KBM-7 (cell line): ENCODE data around the gene GUCA2A.
A peak's percentile ranks its signal among the peaks of the same experiment; 100 is the strongest.

ENCODE experiments used
- DNase-seq: peaks from one replicate; pipeline ENCODE4 v3.0.0-alpha.2; 2015
- in situ Hi-C: fragments of 300-500 bp; cut with MboI; formaldehyde crosslinking; loops from 2 replicates; pipeline ENCODE4 v1.14.3; 2020; ENCODE audit warnings: low sequenced_read_pairs, low pct_unique_long_range_greater_than_20kb, mixed read lengths

The GUCA2A gene

GRCh38 chr1:42179275-42179674, 14.7 kb upstream of the GUCA2A start:
- DNase-seq = no peak
- in situ Hi-C loops = no loop called here

- DNase-seq = no peak
- in situ Hi-C loops = no loop called here
Observed at GRCh38 chr1:42178249-42178648, 13.7 kb upstream of the GUCA2A start.

GRCh38 chr1:42177541-42177981, 13.0 kb upstream of the GUCA2A start:
- DNase-seq = no peak
- in situ Hi-C loops = no loop called here

- DNase-seq = peak; percentile 48
- in situ Hi-C loops = no loop called here
Observed at GRCh38 chr1:42176902-42177519, 12.5 kb upstream of the GUCA2A start.

GRCh38 chr1:42175314-42176054, 10.9 kb upstream of the GUCA2A start:
- no peak for DNase-seq
- in situ Hi-C loops = no loop called here

GRCh38 chr1:42173961-42174735, 9.6 kb upstream of the GUCA2A start:
- in situ Hi-C loops = no loop called here
- no peak for DNase-seq

GRCh38 chr1:42173155-42173933, 8.8 kb upstream of the GUCA2A start:
- DNase-seq = peak; percentile 68
- in situ Hi-C loops = no loop called here

GRCh38 chr1:42172381-42173133, 8.0 kb upstream of the GUCA2A start:
- in situ Hi-C loops = no loop called here
- no peak for DNase-seq

GRCh38 chr1:42171679-42172266, 7.2 kb upstream of the GUCA2A start:
- no peak for DNase-seq
- in situ Hi-C loops = no loop called here

GRCh38 chr1:42170779-42171621, 6.5 kb upstream of the GUCA2A start:
- DNase-seq = no peak
- in situ Hi-C loops = no loop called here

- in situ Hi-C loops = no loop called here
Observed at GRCh38 chr1:42168763-42169162, 4.2 kb upstream of the GUCA2A start.

GRCh38 chr1:42168391-42168670, 3.8 kb upstream of the GUCA2A start:
- in situ Hi-C loops = no loop called here
- DNase-seq = peak; percentile 23

More at GRCh38 chr1:42168763-42169162, 4.2 kb upstream of the GUCA2A start:
- no peak for DNase-seq

- DNase-seq = no peak
- in situ Hi-C loops = no loop called here
Observed at GRCh38 chr1:42167611-42168390, 3.3 kb upstream of the GUCA2A start.

GRCh38 chr1:42165511-42166210, 1.1 kb upstream of the GUCA2A start:
- no peak for DNase-seq

GRCh38 chr1:42163536-42164503, 725 bp downstream of the GUCA2A start:
- no peak for DNase-seq
- in situ Hi-C loops = no loop called here

More at GRCh38 chr1:42165511-42166210, 1.1 kb upstream of the GUCA2A start:
- in situ Hi-C loops = no loop called here
